H1 (cell line): ENCODE measurements around the gene REPIN1. TPM values are rescaled to one million over a fixed set of nuclear protein-coding genes. Genes with fewer than 3 reads are reported as not detected.

Source experiments
- CTCF ChIA-PET: fragments of 300-600 bp; sonication (Branson Sonifier 250); formaldehyde crosslinking; loops from one replicate; lab custom pipeline; 2021; ENCODE audit not compliant: partially characterized antibody; lab: Charles Lee
- POLR2A ChIA-PET: fragments of 300-600 bp; sonication (Branson Sonifier 250); formaldehyde crosslinking; loops from one replicate; lab custom pipeline; 2021; ENCODE audit warnings: inconsistent platforms; ENCODE audit not compliant: partially characterized antibody; lab: Charles Lee
- DNase-seq, 2 experiments: peaks; one replicate each; pipeline versions ENCODE4 v3.0.0 to v3.0.0-alpha.2; 2010 to 2022; ENCODE audit warnings: low spot score in 2 of 2, low read depth in 1 of 2, mixed read lengths in 1 of 2
- FAIRE-seq: peaks from 2 replicates; lab custom pipeline; 2011; peaks lifted over from hg19 to GRCh38; lab: Jason Lieb, UNC
- H2AFZ ChIP-seq: 2 replicates; pipeline ENCODE4 v1.8.1; 2012; ENCODE audit warnings: low read length, inconsistent platforms
- H2AK5ac ChIP-seq: 2 replicates; pipeline ENCODE4 v1.6.1; 2013; ENCODE audit warnings: low read depth, low read length
- H2BK120ac ChIP-seq: replicated peaks from 2 replicates; pipeline ENCODE3; 2013; ENCODE audit warnings: low read depth, low read length, inconsistent platforms
- H2BK12ac ChIP-seq: 2 replicates; pipeline ENCODE4 v1.6.1; 2013; ENCODE audit warnings: low read depth, low read length
- H2BK15ac ChIP-seq: 2 replicates; pipeline ENCODE4 v1.6.1; 2013; ENCODE audit warnings: low read length
- H2BK20ac ChIP-seq: 2 replicates; pipeline ENCODE4 v1.6.1; 2013; ENCODE audit warnings: low read length
- H2BK5ac ChIP-seq: 2 replicates; pipeline ENCODE4 v1.6.1; 2013; ENCODE audit warnings: low read depth, low read length
- H3K14ac ChIP-seq: 2 replicates; pipeline ENCODE4 v1.6.1; 2013; ENCODE audit warnings: inconsistent platforms; ENCODE audit not compliant: insufficient read length
- H3K18ac ChIP-seq: 2 replicates; pipeline ENCODE4 v1.6.1; 2013; ENCODE audit warnings: low read length; ENCODE audit errors: extremely low read depth
- H3K23ac ChIP-seq: 2 replicates; pipeline ENCODE4 v1.6.1; 2013; ENCODE audit warnings: inconsistent platforms; ENCODE audit not compliant: insufficient read length
- H3K23me2 ChIP-seq: 2 replicates; pipeline ENCODE4 v1.6.1; 2013; ENCODE audit warnings: low read depth, low read length
- H3K27ac ChIP-seq: 2 replicates; pipeline ENCODE4 v1.6.1; 2011; ENCODE audit warnings: low read depth, low read length, inconsistent platforms
- H3K27me3 ChIP-seq, 4 experiments: replicated peaks in 1 of 4; 1 replicate in 1 of 4; 2 replicates in 3 of 4; pipeline versions ENCODE4 v1.6.1 to v1.8.1; 2011 to 2013; ENCODE audit warnings: low read length in 3 of 4, mild to moderate bottlenecking in 3 of 4, inconsistent platforms in 2 of 4, mixed read lengths in 2 of 4, moderate library complexity in 1 of 4; ENCODE audit not compliant: control insufficient read depth in 3 of 4, insufficient read depth in 3 of 4; ENCODE audit errors: extremely low read depth in 1 of 4
- H3K36me3 ChIP-seq, 4 experiments: 2 replicates each; pipeline versions ENCODE4 v1.6.1 to v1.8.1; 2011 to 2013; ENCODE audit warnings: mild to moderate bottlenecking in 4 of 4, low read length in 3 of 4, moderate library complexity in 2 of 4, control low read depth in 1 of 4, inconsistent platforms in 1 of 4; ENCODE audit not compliant: insufficient read depth in 4 of 4, control insufficient read depth in 2 of 4
- H3K4ac ChIP-seq: replicated peaks from 2 replicates; pipeline ENCODE3; 2013; ENCODE audit warnings: low read length, low read depth, mixed read lengths, inconsistent platforms; ENCODE audit not compliant: insufficient read length
- H3K4me1 ChIP-seq, 4 experiments: replicated peaks in 1 of 4; 1 replicate in 1 of 4; 2 replicates in 3 of 4; pipeline versions ENCODE4 v1.6.1 to v1.8.1; 2011 to 2013; ENCODE audit warnings: low read length in 3 of 4, inconsistent platforms in 2 of 4, mixed read lengths in 1 of 4; ENCODE audit not compliant: insufficient read depth in 4 of 4, control insufficient read depth in 3 of 4
- H3K4me2 ChIP-seq, 2 experiments: 2 replicates each; pipeline versions ENCODE4 v1.6.1 to v1.8.1; 2011 to 2013; ENCODE audit warnings: low read depth in 2 of 2, low read length in 2 of 2, control low read depth in 1 of 2, inconsistent platforms in 1 of 2, mild to moderate bottlenecking in 1 of 2; ENCODE audit not compliant: insufficient read depth in 1 of 2
- H3K4me3 ChIP-seq, 4 experiments: fragments of 200-600, 300-600 bp in 1 of 4; sonication (generic), shearing (Covaris generic), sonication (Bioruptor Twin) in 1 of 4; 2 replicates each; pipeline versions ENCODE4 v1.5.1 to v1.8.1; 2011 to 2016; ENCODE audit warnings: low read length in 4 of 4, low read depth in 3 of 4, control low read depth in 2 of 4, inconsistent platforms in 2 of 4, mild to moderate bottlenecking in 2 of 4, mixed read lengths in 1 of 4, moderate library complexity in 1 of 4; ENCODE audit not compliant: insufficient read depth in 2 of 4; ENCODE audit errors: extremely low read depth in 1 of 4
- H3K56ac ChIP-seq: replicated peaks from 2 replicates; pipeline ENCODE3; 2013; ENCODE audit warnings: low read depth, mild to moderate bottlenecking, mixed read lengths, low read length, inconsistent platforms; ENCODE audit not compliant: insufficient read length
- H3K79me1 ChIP-seq: 2 replicates; pipeline ENCODE4 v1.6.1; 2013; ENCODE audit warnings: low read depth, low read length, control low read depth
- H3K79me2 ChIP-seq, 2 experiments: 2 replicates each; pipeline versions ENCODE4 v1.6.1 to v1.8.1; 2012 to 2013; ENCODE audit warnings: low read length in 2 of 2, mild to moderate bottlenecking in 2 of 2, inconsistent platforms in 1 of 2; ENCODE audit not compliant: insufficient read depth in 2 of 2, control insufficient read depth in 1 of 2
- H3K9ac ChIP-seq, 4 experiments: replicated peaks in 1 of 4; 1 replicate in 1 of 4; 2 replicates in 3 of 4; pipeline versions ENCODE4 v1.6.1 to v1.8.1; 2011 to 2013; ENCODE audit warnings: low read depth in 3 of 4, low read length in 3 of 4, control low read depth in 2 of 4, mild to moderate bottlenecking in 2 of 4, moderate library complexity in 2 of 4, inconsistent platforms in 1 of 4; ENCODE audit errors: extremely low read depth in 1 of 4
- H3K9me3 ChIP-seq, 2 experiments: 2 replicates each; pipeline versions ENCODE4 v1.6.1 to v1.8.1; 2012 to 2013; ENCODE audit warnings: mild to moderate bottlenecking in 2 of 2, moderate library complexity in 2 of 2, control low read depth in 1 of 2, inconsistent platforms in 1 of 2, low read depth in 1 of 2, low read length in 1 of 2, mixed read lengths in 1 of 2; ENCODE audit not compliant: insufficient read depth in 2 of 2
- H4K20me1 ChIP-seq, 2 experiments: replicated peaks in 1 of 2; 2 replicates each; pipeline versions ENCODE3 to v1.8.1; 2011 to 2013; ENCODE audit warnings: inconsistent platforms in 2 of 2, low read length in 2 of 2, mild to moderate bottlenecking in 1 of 2; ENCODE audit not compliant: insufficient read depth in 2 of 2, control insufficient read depth in 1 of 2
- H4K5ac ChIP-seq: 2 replicates; pipeline ENCODE4 v1.6.1; 2013; ENCODE audit warnings: low read length, low read depth, mixed read lengths, inconsistent platforms; ENCODE audit not compliant: insufficient read length
- H4K8ac ChIP-seq: 2 replicates; pipeline ENCODE4 v1.8.0; 2013; ENCODE audit warnings: mild to moderate bottlenecking, moderate library complexity, low read length, inconsistent platforms; ENCODE audit not compliant: insufficient read depth; ENCODE audit errors: extremely low read depth
- H4K91ac ChIP-seq: replicated peaks from 2 replicates; pipeline ENCODE3; 2013; ENCODE audit warnings: low read length, mixed read lengths, inconsistent platforms; ENCODE audit not compliant: insufficient read length
- E2F6 ChIP-seq: IDR thresholded peaks from 2 replicates; pipeline ENCODE4 v1.6.1; 2012; ENCODE audit warnings: inconsistent platforms
- EP300 ChIP-seq, 2 experiments: IDR thresholded peaks; 1 replicate in 1 of 2; 2 replicates in 1 of 2; pipeline ENCODE4 v1.6.1; 2011 to 2012; ENCODE audit warnings: low read depth in 2 of 2, low read length in 2 of 2, mild to moderate bottlenecking in 2 of 2, borderline replicate concordance in 1 of 2, inconsistent platforms in 1 of 2, moderate library complexity in 1 of 2
- WGBS, 2 experiments: shearing (Covaris generic) in 1 of 2; methylation state at CpG; one replicate each; pipeline versions ENCODE4 v1.1.6 to v1.1.7; 2013 to 2015; ENCODE audit warnings: low lambda C conversion rate in 2 of 2, mixed read lengths in 2 of 2, inconsistent platforms in 1 of 2, low coverage in 1 of 2, missing lambda C conversion rate in 1 of 2; ENCODE audit not compliant: insufficient replicate concordance in 2 of 2, insufficient coverage in 1 of 2, insufficient read length in 1 of 2; ENCODE audit errors: extremely low coverage in 1 of 2, missing lambda C conversion rate in 1 of 2; 5-methylcytosine and 5-hydroxymethylcytosine counted together
- polyA plus RNA-seq, 7 experiments: library from polyadenylated mRNA; depleted of rRNA in 3 of 7; stranded (reverse) in 5 of 7; unstranded in 2 of 7; fragments of >200 nt in 5 of 7; fragments of 200-250 nt in 2 of 7; gene quantifications; 1 replicate in 5 of 7; 2 replicates in 1 of 7; 4 replicates in 1 of 7; pipeline versions ENCODE4 v1.2.1 to v1.2.3, GENCODE V29; 2011 to 2013; ENCODE audit warnings: missing spikeins in 2 of 7, mixed read lengths in 2 of 7
- total RNA-seq: library from RNA; stranded (reverse); fragmentation: NEBNext Ultra II Directional; extraction: Animal tissue kit (Norgen Biotek cat#: 25700); gene quantifications from 2 replicates; pipeline ENCODE4 v1.2.1, GENCODE V29; 2021

Gene REPIN1
- total and polyA plus RNA-seq, 2 of the 8 experiments (the other 6 are each of a cell fraction or from before 2014, with no cell fraction given): 98.6 to 125 TPM

GRCh38 chr7:150323682-150324372 is 44.8 kb upstream of the REPIN1 start:
- DNase-seq (no peak), FAIRE-seq (no peak)
- 0 out of 2 replicates have a peak, but pooled peaks have one; percentile 6 for TF ChIP-seq E2F6
- TF ChIP-seq EP300 (IDR thresholded peaks at IDR 0.05; ENCODE audit: borderline replicate concordance in 1 of 2, low read depth in 2 of 2, low read length in 2 of 2): no peak
- H2BK20ac ChIP-seq: no peak overlapping the region
- no peak overlapping the region for H2BK15ac ChIP-seq
- no peak overlapping the region; the same call in 1 of the 2 replicates for H2AK5ac ChIP-seq
- peaks cover 10 to 15% (median 14%) of the 10 kb centered on the region in 4 experiments for H3K4me1 ChIP-seq
- no peak overlapping the region for H3K56ac ChIP-seq
- peak overlapping the region; percentile 5; the same call in 1 of the 2 replicates for H3K18ac ChIP-seq
- peak overlapping the region; percentile 58 to 84 for H3K4me2 ChIP-seq
- peaks cover 2% of the 10 kb centered on the region; the same call in 1 of the 2 replicates for H3K79me1 ChIP-seq
- 0 out of 2 replicates have a peak, but pooled peaks cover 1% of the 10 kb centered on the region for H3K23me2 ChIP-seq
- H3K14ac ChIP-seq: no peak overlapping the region
- POLR2A ChIA-PET: interaction anchor here (0.6 to 2.8 kb wide), 6 partner anchors 11 to 98 kb away, joined by 3 to 12 read pairs (median 4); no protein-coding TSS in a partner anchor
- no peak overlapping the region for H2AFZ ChIP-seq
- CTCF ChIA-PET: interaction anchor here (0.8 to 1.6 kb wide), 2 partner anchors 10 to 42 kb away, joined by 3 to 5 read pairs; no protein-coding TSS in a partner anchor
- 0 out of 2 replicates have a peak overlapping the region, but pooled peaks have one; percentile 6 for H2BK5ac ChIP-seq
- no peaks in the 10 kb centered on the region for H4K20me1 ChIP-seq
- no peaks in the 10 kb centered on the region for H3K9me3 ChIP-seq
- H3K27me3 ChIP-seq: peaks cover 0 to 2% (median 0%) of the 10 kb centered on the region in 4 experiments; a peak in 3 of 7 replicates
- WGBS, 2 experiments: 46 to 100% methylated on average over 1 to 16 of the region's 16 CpGs
- peak overlapping the region; percentile 55 to 61 (median 56) for H3K4me3 ChIP-seq
- H3K79me2 ChIP-seq: peaks cover 0 to 15% of the 10 kb centered on the region in 2 experiments; a peak in 1 of 4 replicates
- no peak overlapping the region for H3K23ac ChIP-seq
- H4K5ac ChIP-seq: no peak overlapping the region
- H2BK120ac ChIP-seq: no peak overlapping the region
- peak overlapping the region; percentile 54 for H4K91ac ChIP-seq
- no peak overlapping the region for H3K4ac ChIP-seq
- H3K36me3 ChIP-seq: peaks cover 3 to 6% (median 6%) of the 10 kb centered on the region in 4 experiments; a peak in 4 of 8 replicates
- H3K9ac ChIP-seq: peak overlapping the region in 3 of 4 experiments; percentile 31 to 79 (median 42); a peak in 6 of 7 replicates
- peak overlapping the region; percentile 60; the same call in 1 of the 2 replicates for H2BK12ac ChIP-seq
- H3K27ac ChIP-seq: no peak overlapping the region
- no peak overlapping the region for H4K8ac ChIP-seq
